OCI-LY7 (cell line): Measurements from ENCODE around the gene LEO1.

Experiments
- EZH2phosphoT487 ChIP-seq: fragments of 200-600 bp; sonication (generic); IDR thresholded peaks from 2 replicates; pipeline ENCODE4 v1.6.1; 2018; ENCODE audit warnings: low read depth, borderline replicate concordance, mild to moderate bottlenecking, mixed run types, antibody characterized with exemption, low read length, moderate library complexity, mixed read lengths
- TF ChIP-seq, protein P1 (sequence below): fragments of 200-600 bp; sonication (generic); conservative IDR thresholded peaks from 2 replicates; pipeline ENCODE4 v1.5.1; 2014; ENCODE audit warnings: mild to moderate bottlenecking, antibody characterized with exemption, low read length, moderate library complexity, mixed read lengths

DNA sequence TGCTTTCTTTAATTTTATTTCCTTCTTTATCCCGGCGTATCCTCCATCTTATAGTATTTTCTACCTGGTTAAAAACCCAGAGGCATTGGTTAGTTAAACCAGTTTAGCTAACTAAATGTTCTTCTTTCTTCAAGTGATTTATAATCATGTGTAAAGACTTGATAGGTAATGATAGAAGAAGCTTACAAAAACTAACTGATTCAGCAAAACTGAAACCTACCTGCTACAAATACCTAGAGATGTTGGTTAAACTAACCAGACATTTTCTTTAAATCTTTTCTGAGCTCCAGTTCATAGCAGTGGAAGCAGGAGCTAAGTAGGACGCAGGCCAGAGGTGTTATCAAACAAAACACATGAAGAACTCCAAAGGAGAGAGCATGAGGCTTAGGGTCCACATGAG lies 44.8 kb downstream of the LEO1 start:
- TF ChIP-seq, protein P1, sequence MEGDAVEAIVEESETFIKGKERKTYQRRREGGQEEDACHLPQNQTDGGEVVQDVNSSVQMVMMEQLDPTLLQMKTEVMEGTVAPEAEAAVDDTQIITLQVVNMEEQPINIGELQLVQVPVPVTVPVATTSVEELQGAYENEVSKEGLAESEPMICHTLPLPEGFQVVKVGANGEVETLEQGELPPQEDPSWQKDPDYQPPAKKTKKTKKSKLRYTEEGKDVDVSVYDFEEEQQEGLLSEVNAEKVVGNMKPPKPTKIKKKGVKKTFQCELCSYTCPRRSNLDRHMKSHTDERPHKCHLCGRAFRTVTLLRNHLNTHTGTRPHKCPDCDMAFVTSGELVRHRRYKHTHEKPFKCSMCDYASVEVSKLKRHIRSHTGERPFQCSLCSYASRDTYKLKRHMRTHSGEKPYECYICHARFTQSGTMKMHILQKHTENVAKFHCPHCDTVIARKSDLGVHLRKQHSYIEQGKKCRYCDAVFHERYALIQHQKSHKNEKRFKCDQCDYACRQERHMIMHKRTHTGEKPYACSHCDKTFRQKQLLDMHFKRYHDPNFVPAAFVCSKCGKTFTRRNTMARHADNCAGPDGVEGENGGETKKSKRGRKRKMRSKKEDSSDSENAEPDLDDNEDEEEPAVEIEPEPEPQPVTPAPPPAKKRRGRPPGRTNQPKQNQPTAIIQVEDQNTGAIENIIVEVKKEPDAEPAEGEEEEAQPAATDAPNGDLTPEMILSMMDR: no peak
- TF ChIP-seq EZH2phosphoT487: no peak
